ENCODE data around the gene SEC14L5.

SEC14L5 gene

DNA sequence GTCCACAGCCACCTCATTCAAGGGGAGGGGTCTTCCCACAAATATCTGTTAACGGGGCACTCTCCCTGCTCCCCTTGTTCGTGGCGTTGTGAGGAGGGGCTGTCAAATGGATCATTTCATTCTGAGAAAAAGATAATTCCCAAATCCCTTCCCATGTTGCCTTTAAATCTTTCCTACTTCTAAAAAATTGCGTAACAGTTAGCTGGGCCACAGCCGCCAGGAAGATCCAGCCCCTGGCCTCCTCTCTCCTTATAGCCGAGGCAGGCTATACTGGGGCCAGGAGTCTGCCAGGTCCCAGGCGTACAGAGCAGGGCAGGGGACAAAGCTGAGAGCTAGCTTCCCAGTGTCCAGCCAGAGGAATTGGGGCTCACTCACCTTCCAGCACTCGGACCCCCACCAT, 107.2 kb downstream of the SEC14L5 start:
- no peaks in the 10 kb centered on the region for H3K4me1 ChIP-seq (ENCODE audit: low read depth, poor library complexity, severe bottlenecking)
- no peak overlapping the region for H3K27ac ChIP-seq
- no peaks in the 10 kb centered on the region for H3K79me2 ChIP-seq (ENCODE audit: insufficient read depth, low read depth)
- H4K20me1 ChIP-seq (ENCODE audit: insufficient read depth): no peaks in the 10 kb centered on the region
- H3K4me3 ChIP-seq (IDR thresholded peaks at IDR 0.05; ENCODE audit: insufficient read depth, low read depth, low read length): no peak overlapping the region
- H3K36me3 ChIP-seq (ENCODE audit: insufficient read depth): no peaks in the 10 kb centered on the region
- H3K27me3 ChIP-seq (ENCODE audit: insufficient read depth, low read depth): no peaks in the 10 kb centered on the region; the same call in 1 of the 2 replicates
- H3K9ac ChIP-seq: no peak overlapping the region
- no peak overlapping the region for H3K4me2 ChIP-seq
- no peak overlapping the region for H2AFZ ChIP-seq (ENCODE audit: low read depth)
- TF ChIP-seq, protein P1, sequence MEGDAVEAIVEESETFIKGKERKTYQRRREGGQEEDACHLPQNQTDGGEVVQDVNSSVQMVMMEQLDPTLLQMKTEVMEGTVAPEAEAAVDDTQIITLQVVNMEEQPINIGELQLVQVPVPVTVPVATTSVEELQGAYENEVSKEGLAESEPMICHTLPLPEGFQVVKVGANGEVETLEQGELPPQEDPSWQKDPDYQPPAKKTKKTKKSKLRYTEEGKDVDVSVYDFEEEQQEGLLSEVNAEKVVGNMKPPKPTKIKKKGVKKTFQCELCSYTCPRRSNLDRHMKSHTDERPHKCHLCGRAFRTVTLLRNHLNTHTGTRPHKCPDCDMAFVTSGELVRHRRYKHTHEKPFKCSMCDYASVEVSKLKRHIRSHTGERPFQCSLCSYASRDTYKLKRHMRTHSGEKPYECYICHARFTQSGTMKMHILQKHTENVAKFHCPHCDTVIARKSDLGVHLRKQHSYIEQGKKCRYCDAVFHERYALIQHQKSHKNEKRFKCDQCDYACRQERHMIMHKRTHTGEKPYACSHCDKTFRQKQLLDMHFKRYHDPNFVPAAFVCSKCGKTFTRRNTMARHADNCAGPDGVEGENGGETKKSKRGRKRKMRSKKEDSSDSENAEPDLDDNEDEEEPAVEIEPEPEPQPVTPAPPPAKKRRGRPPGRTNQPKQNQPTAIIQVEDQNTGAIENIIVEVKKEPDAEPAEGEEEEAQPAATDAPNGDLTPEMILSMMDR (conservative IDR thresholded peaks at IDR 0.05; ENCODE audit: low read depth, low read length): no peak

GRCh38 chr16:5065813-5066212, 107.7 kb downstream of the SEC14L5 start, which contains the start of gene C16orf89:
Gene C16orf89 (minus strand): TSS chr16:5065956. CDS start chr16:5065908, 48 bp downstream.
- no peak within 1 kb of the TSS for H3K4me3 ChIP-seq (IDR thresholded peaks at IDR 0.05; ENCODE audit: insufficient read depth, low read depth, low read length)
- H3K36me3 ChIP-seq (ENCODE audit: insufficient read depth): no peaks in the 10 kb centered on the region
- H3K27ac ChIP-seq: no peak within 1 kb of the TSS
- TF ChIP-seq, protein P1 (conservative IDR thresholded peaks at IDR 0.05; ENCODE audit: low read depth, low read length): no peak
- H3K27me3 ChIP-seq (ENCODE audit: insufficient read depth, low read depth): no peaks in the 10 kb centered on the region; the same call in 1 of the 2 replicates
- H3K4me2 ChIP-seq: no peak within 1 kb of the TSS
- no peak within 1 kb of the TSS for H3K9ac ChIP-seq
- H4K20me1 ChIP-seq (ENCODE audit: insufficient read depth): no peaks in the 10 kb centered on the region
- peaks cover under 1% of the 10 kb centered on the region for H3K4me1 ChIP-seq (ENCODE audit: low read depth, poor library complexity, severe bottlenecking)
- H3K79me2 ChIP-seq (ENCODE audit: insufficient read depth, low read depth): no peaks in the 10 kb centered on the region
- no peak within 1 kb of the TSS for H2AFZ ChIP-seq (ENCODE audit: low read depth)

- H4K20me1 ChIP-seq (ENCODE audit: insufficient read depth): no peaks in the 10 kb centered on the region
- peaks cover 8% of the 10 kb centered on the region for H3K4me1 ChIP-seq (ENCODE audit: low read depth, poor library complexity, severe bottlenecking)
- H3K36me3 ChIP-seq (ENCODE audit: insufficient read depth): no peaks in the 10 kb centered on the region
- no peak overlapping the region for H3K9ac ChIP-seq
- no peak overlapping the region for H3K4me3 ChIP-seq (IDR thresholded peaks at IDR 0.05; ENCODE audit: insufficient read depth, low read depth, low read length)
- H2AFZ ChIP-seq (ENCODE audit: low read depth): no peak overlapping the region
- H3K27ac ChIP-seq: no peak overlapping the region
- TF ChIP-seq, protein P1 (conservative IDR thresholded peaks at IDR 0.05; ENCODE audit: low read depth, low read length): no peak
- H3K4me2 ChIP-seq: no peak overlapping the region
- no peaks in the 10 kb centered on the region for H3K79me2 ChIP-seq (ENCODE audit: insufficient read depth, low read depth)
- no peaks in the 10 kb centered on the region; the same call in 1 of the 2 replicates for H3K27me3 ChIP-seq (ENCODE audit: insufficient read depth, low read depth)
Observed at GRCh38 chr16:5066511-5066910, 108.4 kb downstream of the SEC14L5 start.

Data from KMS-11 (cell line).